Epithelial cell of esophagus (primary cell): ENCODE data around the gene TMUB2.
A peak's percentile ranks its signal among the peaks of the same experiment; 100 is the strongest.

ENCODE experiments used
- DNase-seq: peaks from one replicate; pipeline ENCODE4 v3.0.0; 2010; ENCODE audit warnings: low read depth
- H3K4me3 ChIP-seq: 2 replicates; pipeline ENCODE4 v1.5.1; 2011; ENCODE audit warnings: mild to moderate bottlenecking, low read length, control low read depth
- TF ChIP-seq, protein P1 (sequence below): IDR thresholded peaks from 2 replicates; pipeline ENCODE4 v1.5.1; 2011; ENCODE audit warnings: low read depth, mild to moderate bottlenecking, low read length, control low read depth, inconsistent platforms; ENCODE audit not compliant: insufficient read depth; ENCODE audit errors: missing control alignments

The TMUB2 gene

DNA sequence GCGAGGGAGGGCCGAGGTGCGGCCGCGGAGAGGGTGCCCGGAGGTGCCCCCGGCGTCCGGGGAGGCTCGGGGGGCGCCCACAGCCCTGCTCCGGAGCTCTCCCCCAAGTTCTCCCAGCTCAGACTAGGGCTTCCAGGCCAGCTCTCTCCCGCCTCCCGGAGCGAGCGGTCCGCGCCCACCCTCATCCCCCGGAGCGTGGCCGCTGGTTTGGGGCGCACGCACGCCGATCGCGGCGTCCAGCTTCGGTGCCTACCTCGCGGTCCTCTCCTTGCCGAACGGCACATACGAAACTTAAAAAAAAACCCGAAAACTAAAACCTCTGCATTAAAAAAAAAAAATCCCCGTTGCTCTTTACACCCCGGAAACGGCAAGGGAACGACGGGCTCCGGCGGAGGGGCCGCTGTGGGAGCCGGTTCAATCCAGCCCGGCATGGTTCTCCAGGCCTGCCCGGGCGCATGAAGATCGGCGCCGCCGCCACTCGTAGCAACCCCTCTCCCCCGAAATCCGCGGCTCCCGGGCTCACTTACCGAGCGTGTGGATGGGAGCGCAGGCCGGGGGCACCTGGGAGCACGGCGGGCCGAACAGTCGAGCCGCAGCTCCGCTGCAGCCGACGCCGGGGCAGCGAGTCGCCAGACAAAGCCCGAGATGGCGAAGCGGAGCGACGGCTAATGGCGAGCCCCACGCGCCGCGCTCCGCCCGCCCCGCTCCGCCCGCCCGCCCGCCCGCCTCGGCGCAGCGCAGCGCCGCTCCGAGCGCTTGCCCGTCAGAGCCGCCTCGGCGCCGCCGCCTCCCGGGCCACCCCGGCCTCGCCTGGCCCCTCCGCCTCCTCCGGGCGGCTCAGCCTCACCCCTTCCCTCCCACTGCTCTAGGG lies 33.7 kb downstream of the TMUB2 start:
- H3K4me3 ChIP-seq, result peak overlapping the region; percentile 79
- TF ChIP-seq, protein P1, sequence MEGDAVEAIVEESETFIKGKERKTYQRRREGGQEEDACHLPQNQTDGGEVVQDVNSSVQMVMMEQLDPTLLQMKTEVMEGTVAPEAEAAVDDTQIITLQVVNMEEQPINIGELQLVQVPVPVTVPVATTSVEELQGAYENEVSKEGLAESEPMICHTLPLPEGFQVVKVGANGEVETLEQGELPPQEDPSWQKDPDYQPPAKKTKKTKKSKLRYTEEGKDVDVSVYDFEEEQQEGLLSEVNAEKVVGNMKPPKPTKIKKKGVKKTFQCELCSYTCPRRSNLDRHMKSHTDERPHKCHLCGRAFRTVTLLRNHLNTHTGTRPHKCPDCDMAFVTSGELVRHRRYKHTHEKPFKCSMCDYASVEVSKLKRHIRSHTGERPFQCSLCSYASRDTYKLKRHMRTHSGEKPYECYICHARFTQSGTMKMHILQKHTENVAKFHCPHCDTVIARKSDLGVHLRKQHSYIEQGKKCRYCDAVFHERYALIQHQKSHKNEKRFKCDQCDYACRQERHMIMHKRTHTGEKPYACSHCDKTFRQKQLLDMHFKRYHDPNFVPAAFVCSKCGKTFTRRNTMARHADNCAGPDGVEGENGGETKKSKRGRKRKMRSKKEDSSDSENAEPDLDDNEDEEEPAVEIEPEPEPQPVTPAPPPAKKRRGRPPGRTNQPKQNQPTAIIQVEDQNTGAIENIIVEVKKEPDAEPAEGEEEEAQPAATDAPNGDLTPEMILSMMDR, result no peak
- peak; percentile 59 for DNase-seq

DNA sequence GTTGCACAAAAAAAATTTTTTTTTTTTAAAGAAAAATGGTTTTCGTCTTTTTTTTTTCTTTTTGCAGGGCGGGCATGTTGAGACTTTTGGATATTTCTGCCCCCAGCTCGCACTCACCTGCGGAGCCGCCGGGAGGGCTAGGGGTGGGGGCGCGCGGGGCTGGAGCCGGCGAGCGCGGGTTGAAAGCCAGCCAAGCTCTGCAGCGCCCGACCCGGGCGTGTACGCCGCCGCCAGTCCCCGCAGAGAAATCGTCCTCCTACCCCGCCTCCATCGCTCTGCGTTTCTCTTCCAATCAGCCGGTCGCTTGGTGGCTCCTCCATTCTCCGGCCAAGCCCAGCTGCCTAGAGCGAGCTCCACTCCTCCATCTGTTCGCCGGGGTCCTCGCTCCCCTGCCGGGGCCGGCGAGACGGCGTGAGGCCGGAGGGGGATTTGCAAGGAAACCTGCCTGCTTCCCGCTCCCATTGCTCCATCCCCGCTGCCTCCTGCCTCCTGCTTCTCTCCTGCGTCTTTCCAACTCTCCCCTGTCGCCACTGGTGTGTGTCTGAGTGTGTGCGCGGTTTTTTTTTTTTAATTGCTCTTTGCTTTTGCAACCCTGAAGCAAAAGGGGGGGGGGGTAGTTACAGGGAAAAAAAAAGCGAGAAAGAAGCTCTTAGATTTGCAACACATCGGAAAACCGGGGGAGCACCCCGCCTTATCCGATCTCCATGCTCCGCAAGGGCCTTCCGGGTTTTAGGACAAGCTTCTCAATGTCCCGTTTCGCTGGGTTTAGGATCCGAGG lies 34.5 kb downstream of the TMUB2 start:
- TF ChIP-seq, protein P1, result no peak
- peak overlapping the region; percentile 79 for H3K4me3 ChIP-seq
- peak; percentile 86 for DNase-seq

DNA sequence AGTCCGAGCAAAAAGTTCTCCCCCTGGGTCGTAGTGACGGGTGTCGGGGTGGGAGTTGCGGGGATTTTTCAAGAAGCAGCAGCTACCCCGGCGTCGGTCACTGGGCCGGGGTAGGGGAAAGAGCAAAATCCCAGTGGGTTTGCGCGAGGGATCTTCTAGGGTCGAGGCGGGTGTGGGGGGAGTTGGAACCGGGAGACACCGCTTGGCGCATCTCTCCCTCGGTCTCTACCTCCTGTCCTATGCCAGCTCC lies 35.0 kb downstream of the TMUB2 start:
- DNase-seq, result no peak
- peak overlapping the region; percentile 79 for H3K4me3 ChIP-seq
- TF ChIP-seq, protein P1, result no peak

DNA sequence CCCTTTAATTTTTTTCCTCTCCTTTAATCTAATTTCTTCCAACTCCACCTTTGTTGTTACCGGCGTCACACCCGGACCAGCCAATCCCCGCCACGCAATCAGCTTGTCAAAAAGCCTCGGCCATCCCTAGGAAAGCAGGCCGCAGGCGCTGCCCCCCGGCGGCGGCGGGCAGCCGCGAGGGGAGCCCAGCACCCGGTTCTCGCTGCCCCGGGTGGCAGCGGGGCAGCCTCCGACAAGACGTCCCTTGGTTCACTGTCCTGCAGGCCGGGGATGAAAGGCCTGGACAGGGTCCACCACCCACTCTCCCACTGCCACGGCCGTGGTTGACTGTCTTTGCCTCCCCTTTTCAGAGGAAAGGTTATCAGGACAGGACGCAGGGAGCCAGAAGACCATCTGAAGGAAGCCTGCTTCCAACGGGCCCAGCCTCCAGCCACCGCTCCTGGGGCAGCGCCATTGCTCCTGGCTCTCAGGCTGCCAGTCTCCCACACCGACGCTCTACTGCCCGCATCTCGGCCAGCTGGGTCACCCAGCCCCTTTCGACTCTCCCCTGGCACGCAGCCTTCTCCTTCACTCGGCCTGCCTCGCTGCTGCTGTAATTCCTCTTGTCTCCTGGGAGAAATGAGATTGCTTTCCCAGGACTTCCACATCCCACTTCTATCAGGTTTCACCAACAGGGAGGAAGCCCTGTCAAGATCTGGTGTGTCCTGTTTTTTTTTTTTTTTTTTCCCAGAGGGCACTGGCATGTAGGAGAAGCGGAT lies 35.5 kb downstream of the TMUB2 start:
- DNase-seq, result peak; percentile 62
- TF ChIP-seq, protein P1, result no peak
- H3K4me3 ChIP-seq, result peak overlapping the region; percentile 79

DNA sequence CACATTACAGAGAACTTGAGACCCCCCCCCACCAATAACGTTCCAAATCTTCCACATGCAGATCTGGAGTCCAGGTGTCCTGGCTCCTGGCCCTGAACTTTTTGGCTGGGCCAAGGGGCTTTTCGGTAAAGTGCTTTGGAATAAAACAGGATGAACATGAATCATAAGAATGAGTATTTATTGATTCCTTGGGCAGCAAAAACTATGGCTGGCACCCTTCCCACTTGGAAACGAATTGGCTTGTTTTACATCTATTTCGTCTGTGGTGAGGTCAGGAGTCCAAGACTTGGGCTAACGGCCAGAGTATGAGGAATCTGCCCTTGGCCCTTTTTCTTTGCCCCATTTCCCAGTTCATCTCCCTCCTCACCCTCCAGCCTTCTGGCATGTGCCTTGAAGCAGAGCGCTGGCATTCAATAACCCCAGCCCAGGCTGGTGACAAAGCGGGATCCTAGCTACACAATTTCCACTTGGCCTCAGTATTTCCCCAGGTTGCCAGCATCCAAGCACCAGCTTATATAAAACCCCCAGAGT lies 36.8 kb downstream of the TMUB2 start:
- TF ChIP-seq, protein P1, result no peak
- no peak for DNase-seq
- no peak overlapping the region for H3K4me3 ChIP-seq

DNA sequence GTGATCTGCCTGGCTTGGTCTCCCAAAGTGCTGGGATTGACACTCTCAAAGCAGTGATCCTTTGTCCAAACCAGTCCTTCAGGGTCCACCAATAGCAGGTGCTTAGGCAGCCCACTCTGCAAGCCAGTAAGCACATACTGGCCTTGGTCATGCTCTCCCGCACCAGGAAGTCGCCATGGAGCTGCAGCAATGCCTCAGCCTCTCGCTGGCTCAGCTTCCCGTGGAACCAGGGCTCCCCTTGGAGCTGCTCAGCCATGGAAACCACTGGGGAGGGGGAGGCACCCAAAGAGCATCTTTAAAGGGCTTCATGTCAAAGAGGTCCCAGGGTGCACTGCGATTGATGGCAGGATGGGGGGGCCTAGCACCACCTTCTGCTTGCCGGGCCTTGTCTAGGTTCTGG lies 42.3 kb downstream of the TMUB2 start:
- no peak overlapping the region for H3K4me3 ChIP-seq
- DNase-seq, result no peak
- TF ChIP-seq, protein P1, result no peak
